ENCODE data around the gene RAD51B. TPM values are rescaled to one million over a fixed set of nuclear protein-coding genes. Genes with fewer than 3 reads are reported as not detected.

The RAD51B gene
- total RNA-seq, 1 donor from 2014 or later = 5.3 TPM

- DNase-seq (ENCODE audit: low spot score in 2 of 2) (no peak), FAIRE-seq (no peak)
These were observed 699.4 kb downstream of the RAD51B start for GRCh38 chr14:68518761-68519670.

DNA sequence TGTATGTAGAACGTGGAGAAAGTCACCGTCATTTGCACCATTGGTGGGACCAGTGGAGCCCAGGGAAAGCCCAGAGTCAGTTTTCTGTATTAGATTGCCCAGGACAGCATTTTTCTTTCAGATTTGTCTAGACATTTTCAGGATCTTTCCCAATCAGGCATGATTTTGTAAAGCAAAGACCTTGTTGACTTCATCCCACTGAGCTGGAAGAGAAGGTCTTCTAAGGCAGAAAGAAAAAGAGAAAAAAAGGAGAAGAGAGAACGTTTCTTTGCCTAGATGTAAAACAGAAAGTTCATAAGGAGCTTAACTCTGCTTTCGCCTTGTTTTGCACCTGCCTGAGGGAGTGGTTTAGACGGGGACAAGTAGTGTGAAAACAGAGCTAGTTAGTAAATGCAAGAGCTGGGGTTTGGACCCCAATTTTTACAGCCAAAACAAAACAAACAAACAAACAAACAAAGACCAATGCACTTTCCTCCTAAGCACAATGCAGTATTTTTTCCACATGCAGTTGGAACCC is 700.1 kb downstream of the RAD51B start:
- DNase-seq (ENCODE audit: low spot score in 2 of 2) (no peak), FAIRE-seq (no peak)

GRCh38 chr14:68520637-68521556 is 701.3 kb downstream of the RAD51B start:
- DNase-seq (ENCODE audit: low spot score in 2 of 2) (no peak), FAIRE-seq (no peak)

- no peak for FAIRE-seq
- no peak for DNase-seq (ENCODE audit: low spot score in 2 of 2)
These were observed 702.0 kb downstream of the RAD51B start for GRCh38 chr14:68521557-68521901.

DNA sequence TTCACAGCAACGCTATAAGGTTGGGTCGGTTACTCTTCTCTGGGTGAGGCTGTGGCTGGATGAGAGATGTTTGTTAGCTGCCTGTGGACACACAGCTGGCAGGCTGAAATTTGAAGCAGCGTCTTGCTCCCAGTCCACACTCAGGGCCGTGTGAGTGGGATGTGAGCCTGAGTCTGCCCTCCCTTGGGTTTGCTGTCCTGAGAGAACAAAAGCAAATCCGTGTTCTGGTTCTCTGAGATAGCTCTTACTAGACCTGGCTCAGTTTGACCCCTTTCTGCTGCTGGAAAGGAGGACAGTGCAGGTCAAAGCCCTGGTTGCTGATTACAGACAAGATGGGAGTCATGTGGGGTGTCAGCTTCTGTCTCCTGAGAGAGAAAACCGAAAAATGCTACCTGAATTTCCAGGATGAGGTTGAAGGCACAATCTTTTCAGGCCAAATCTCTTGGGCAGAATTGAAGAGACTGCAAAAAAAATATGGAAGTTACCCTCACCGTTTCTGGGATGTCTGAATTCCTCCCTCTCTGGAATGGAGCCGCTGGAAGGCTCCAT is 702.5 kb downstream of the RAD51B start:
- FAIRE-seq = no peak

DNA sequence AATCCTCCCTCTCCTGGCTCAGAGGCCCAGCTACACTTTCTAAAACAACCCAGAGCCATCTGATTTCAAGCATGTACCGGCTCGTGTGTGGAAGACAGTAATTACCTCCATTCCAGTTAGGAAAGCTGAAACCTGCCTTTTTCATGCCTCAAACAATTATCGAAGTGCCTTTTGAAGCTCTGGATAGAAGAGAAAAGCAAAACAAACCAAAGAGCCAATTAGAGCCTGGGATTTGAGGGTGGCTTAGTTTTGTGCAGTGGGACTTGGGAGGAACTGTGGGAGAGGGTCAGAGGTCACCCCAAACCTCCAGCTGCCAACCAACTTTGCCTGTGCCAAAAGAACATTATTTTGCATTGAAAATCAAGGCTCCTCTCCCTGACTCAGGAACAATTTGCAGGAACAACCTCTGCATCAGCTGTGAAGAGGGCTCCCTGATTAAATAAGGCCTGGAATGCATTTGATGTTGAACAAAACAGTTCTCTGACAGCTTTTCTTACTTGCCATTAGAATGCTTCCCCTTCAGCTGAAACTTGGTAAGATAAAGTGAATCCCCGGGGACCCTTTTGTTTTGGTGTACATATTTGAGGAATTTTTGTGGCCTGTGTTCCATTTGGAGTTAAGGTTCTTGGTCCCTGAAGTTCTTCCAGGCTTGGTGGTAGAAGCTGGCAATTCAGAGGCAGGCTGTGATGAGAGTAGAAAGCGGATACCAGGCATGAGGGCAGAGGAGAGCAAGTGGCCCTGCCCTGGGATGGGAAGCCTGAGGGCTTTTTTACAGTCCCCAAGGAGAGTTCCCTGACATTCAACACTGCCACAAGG is 703.1 kb downstream of the RAD51B start:
- FAIRE-seq = no peak
- no peak for DNase-seq (ENCODE audit: low spot score in 2 of 2)

More for the DNA sequence above, 702.5 kb downstream of the RAD51B start:
- no peak for DNase-seq (ENCODE audit: low spot score in 2 of 2)

GRCh38 chr14:68523326-68523610 is 703.7 kb downstream of the RAD51B start:
- no peak for FAIRE-seq
- DNase-seq (ENCODE audit: low spot score in 2 of 2) = no peak

GRCh38 chr14:68523989-68524725 is 704.6 kb downstream of the RAD51B start:
- DNase-seq (ENCODE audit: low spot score in 2 of 2) = no peak
- FAIRE-seq = no peak

DNA sequence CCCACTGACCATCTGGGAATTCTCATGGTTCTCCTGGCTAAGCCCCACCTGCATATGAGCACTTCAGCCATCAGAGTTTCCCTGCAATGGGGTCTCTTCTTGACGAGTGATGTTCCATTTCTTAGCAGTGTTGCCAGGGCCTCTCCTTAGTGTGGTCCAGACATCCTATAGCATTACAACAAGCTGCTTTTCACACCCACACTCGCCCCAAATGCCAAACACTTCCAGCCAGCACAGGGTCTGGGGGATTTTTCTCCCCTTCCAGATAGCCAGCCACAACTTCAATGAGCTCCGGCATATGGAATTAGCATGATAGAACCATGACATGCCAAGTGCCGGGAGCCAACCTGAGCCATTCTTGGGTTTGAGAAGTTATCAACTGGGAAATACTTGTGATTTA is 705.9 kb downstream of the RAD51B start:
- no peak for FAIRE-seq
- no peak for DNase-seq (ENCODE audit: low spot score in 2 of 2)

DNA sequence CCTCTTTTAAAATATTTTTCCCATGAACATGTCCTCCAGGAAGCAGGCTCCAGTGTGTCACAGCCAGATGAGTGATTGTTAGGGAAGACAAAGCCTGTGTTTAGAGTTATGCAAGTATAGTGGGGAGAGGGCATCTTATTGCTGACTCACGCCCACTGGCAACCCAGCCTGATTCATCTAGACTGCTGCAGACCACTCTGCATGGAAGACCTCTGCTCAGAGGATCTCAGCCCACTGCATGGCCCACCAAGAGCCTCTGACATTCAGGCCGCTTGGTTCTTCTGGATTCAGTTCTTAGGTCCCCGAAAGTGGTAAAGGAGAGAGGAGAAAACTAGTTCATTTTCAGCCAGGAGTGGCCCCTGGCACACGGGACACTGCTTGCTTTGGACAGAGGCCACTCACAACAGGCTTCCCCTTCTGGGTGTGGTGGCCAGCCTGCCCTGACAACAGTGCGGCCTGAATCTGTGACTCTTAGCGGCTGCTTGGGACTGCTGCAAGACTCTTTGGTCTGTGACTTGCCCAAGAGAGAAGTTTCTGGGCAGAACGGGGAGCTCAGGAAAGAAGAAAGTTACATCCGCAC is 707.0 kb downstream of the RAD51B start:
- FAIRE-seq = no peak
- no peak for DNase-seq (ENCODE audit: low spot score in 2 of 2)

- no peak for DNase-seq (ENCODE audit: low spot score in 2 of 2)
- FAIRE-seq = no peak
These were observed 707.8 kb downstream of the RAD51B start for GRCh38 chr14:68527329-68527851.

DNA sequence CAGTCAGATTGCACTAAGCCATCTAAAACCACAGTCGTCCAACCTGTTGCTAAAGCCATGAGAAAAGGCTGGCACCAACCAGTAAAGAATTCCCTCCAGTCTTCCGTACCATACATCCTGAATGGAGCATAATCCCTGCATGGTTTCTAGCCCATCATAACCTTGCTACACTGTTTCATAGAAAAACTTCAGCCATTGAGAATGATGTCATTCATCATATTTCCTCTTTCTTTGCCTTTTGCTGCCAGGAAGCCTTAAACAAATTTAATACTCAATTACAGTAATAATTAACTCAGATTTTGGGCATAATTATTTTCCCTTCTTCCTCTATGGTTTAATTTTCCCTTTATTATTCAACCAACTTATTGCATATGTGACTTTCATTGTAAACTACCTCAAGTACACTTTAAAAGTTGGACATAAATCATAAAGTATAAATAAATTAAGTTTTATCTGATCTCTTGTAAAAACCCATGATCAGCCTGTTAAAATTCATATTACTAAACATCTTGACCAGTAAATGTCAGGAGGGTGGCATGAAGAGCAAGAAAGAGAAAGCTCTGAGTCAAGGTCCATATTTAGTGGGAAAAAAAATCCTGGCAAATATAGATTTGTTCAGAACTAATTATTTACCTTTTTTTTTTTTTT is 708.6 kb downstream of the RAD51B start:
- DNase-seq (ENCODE audit: low spot score in 2 of 2) (no peak), FAIRE-seq (no peak)

- DNase-seq (ENCODE audit: low spot score in 2 of 2) = no peak
- FAIRE-seq = no peak
These were observed 710.9 kb downstream of the RAD51B start for GRCh38 chr14:68530443-68530842.

- DNase-seq (ENCODE audit: low spot score in 2 of 2) (no peak), FAIRE-seq (no peak)
These were observed 712.9 kb downstream of the RAD51B start for GRCh38 chr14:68532496-68532895.

GRCh38 chr14:68534276-68534675 is 714.7 kb downstream of the RAD51B start:
- FAIRE-seq (no peak), DNase-seq (ENCODE audit: low spot score in 2 of 2) (no peak)

DNA sequence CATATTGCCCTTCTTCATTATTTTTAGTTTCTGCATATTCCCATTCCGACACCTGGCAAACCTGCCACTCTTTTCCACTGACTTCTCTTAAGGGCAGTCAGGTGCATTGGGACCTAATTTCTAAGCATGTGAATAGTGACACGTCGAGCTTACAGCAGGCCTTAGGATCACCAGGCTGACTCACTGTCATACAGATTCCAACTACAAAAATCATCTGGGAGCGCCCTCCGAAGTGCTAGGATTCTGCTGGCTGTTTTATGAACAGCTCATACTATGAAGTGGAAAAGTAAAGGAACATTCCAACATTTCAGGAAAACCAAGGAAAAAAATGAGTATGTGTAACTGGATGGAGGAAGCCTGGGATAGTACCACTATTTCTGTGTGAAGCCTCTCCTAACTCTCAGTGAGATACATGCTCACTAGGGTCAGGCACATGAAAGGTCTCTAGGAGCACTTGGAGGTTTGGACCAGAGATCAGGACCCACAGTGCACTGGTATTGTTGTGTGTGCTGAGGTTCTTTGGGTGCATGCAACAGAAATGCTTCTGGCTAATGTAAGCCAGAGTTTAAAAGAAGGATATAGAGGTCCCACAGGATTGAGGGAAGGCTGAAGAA is 715.9 kb downstream of the RAD51B start:
- FAIRE-seq (no peak), DNase-seq (ENCODE audit: low spot score in 2 of 2) (no peak)

DNA sequence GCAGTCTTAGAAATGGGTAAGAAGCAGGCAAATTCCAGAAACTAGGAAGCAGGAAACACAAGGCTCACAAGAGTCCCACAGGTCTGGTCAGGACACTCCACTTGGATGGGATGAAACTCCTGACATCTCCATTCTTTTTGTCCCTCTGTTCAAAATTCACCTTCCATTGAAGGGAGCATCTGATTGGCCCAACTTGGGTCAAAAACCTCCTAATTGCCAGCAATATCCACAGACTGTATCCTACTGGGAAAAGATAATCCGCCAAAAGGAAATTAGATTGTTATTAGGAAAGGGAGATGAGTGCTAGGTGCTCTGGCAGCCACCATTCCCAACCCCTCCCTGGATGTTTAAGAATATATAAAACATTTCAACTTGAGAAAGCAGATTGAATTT is 716.4 kb downstream of the RAD51B start:
- no peak for DNase-seq (ENCODE audit: low spot score in 2 of 2)
- FAIRE-seq = no peak

- DNase-seq (ENCODE audit: low spot score in 2 of 2) (no peak), FAIRE-seq (no peak)
These were observed 719.1 kb downstream of the RAD51B start for GRCh38 chr14:68538639-68539038.
